ENCODE results near the gene SLC35C1.
"Not testable (repeated sequence)": the region's sequence is repeated elsewhere in the genome, so short reads cannot be mapped to it uniquely, and the experiment has no call there.

Gene SLC35C1

GRCh38 chr11:45812581-45813548 lies 7.9 kb downstream of the SLC35C1 start:
- peak overlapping the region; percentile 60 for H3K27ac Mint-ChIP-seq
- H3K9me3 Mint-ChIP-seq: no peaks in the 10 kb centered on the region
- peaks cover 27% of the 10 kb centered on the region for H3K36me3 Mint-ChIP-seq
- no peak for ATAC-seq
- no peak overlapping the region for H3K4me3 Mint-ChIP-seq
- H3K4me1 Mint-ChIP-seq: peaks cover 29% of the 10 kb centered on the region
- no peak for DNase-seq (ENCODE audit: low spot score in 2 of 2)

DNA sequence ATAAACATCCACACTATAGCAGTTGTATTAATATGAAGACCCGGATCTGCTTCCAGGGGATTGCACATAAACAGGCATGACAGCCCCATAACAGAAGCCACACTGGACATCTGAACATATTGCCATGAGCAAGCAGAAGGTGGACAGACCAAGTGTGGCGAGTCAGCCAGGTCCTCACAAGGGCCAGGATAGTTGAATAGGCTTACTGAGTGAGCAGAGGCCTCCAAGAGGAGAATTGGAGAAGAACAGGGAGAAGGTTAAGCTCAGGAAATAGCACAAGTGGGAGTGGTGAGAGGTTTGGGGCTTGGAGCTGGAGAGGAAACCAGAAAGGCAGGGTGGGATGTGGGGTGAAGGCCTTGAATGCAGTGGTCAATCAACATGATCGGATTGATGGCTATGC lies 10.8 kb downstream of the SLC35C1 start:
- ATAC-seq (no peak), DNase-seq (ENCODE audit: low spot score in 2 of 2) (no peak)
- H3K4me1 Mint-ChIP-seq: peaks cover 2% of the 10 kb centered on the region
- peaks cover 18% of the 10 kb centered on the region for H3K36me3 Mint-ChIP-seq
- no peak overlapping the region for H3K27ac Mint-ChIP-seq
- no peak overlapping the region for H3K4me3 Mint-ChIP-seq
- H3K9me3 Mint-ChIP-seq: no peaks in the 10 kb centered on the region

DNA sequence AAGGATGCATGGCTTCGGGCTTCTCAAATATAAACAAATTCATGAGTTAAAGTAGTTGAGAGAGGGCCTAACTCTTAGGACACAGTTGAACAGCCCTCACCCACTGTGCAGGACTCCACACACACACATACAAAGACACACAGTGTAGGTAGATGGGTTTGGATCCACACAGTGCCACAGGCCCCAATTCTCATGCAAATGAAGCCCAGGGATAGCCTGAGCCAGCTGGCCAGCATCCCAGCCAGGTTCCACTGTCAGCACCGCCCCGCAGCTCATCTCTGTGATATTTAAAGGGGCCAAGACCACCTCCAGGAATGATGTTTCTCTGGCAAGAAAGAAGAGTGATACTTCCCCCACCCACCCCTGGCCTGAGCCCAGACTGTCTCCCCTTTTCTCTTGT lies 11.7 kb downstream of the SLC35C1 start:
- no peak overlapping the region for H3K4me3 Mint-ChIP-seq
- H3K9me3 Mint-ChIP-seq: no peaks in the 10 kb centered on the region
- no peak for DNase-seq (ENCODE audit: low spot score in 2 of 2)
- no peaks in the 10 kb centered on the region for H3K4me1 Mint-ChIP-seq
- no peak overlapping the region for H3K27ac Mint-ChIP-seq
- no peak for ATAC-seq
- peaks cover 12% of the 10 kb centered on the region for H3K36me3 Mint-ChIP-seq

- DNase-seq (ENCODE audit: low spot score in 2 of 2) (no peak), ATAC-seq (no peak)
- Mint-ChIP-seq H3K4me1 (no peaks in the 10 kb centered on the region), H3K36me3 (peaks cover 7% of the 10 kb centered on the region), H3K27ac (peak overlapping the region; percentile 9), H3K9me3 (no peaks in the 10 kb centered on the region), H3K4me3 (no peak overlapping the region)
These were observed 12.2 kb downstream of the SLC35C1 start for GRCh38 chr11:45817191-45817590.

- Mint-ChIP-seq H3K9me3 (no peaks in the 10 kb centered on the region), H3K27ac (no peak overlapping the region), H3K4me1 (peaks cover 4% of the 10 kb centered on the region), H3K36me3 (no peaks in the 10 kb centered on the region), H3K4me3 (no peak overlapping the region)
- no peak for DNase-seq (ENCODE audit: low spot score in 2 of 2)
- no peak for ATAC-seq
These were observed 14.1 kb downstream of the SLC35C1 start for GRCh38 chr11:45818961-45819605.

DNA sequence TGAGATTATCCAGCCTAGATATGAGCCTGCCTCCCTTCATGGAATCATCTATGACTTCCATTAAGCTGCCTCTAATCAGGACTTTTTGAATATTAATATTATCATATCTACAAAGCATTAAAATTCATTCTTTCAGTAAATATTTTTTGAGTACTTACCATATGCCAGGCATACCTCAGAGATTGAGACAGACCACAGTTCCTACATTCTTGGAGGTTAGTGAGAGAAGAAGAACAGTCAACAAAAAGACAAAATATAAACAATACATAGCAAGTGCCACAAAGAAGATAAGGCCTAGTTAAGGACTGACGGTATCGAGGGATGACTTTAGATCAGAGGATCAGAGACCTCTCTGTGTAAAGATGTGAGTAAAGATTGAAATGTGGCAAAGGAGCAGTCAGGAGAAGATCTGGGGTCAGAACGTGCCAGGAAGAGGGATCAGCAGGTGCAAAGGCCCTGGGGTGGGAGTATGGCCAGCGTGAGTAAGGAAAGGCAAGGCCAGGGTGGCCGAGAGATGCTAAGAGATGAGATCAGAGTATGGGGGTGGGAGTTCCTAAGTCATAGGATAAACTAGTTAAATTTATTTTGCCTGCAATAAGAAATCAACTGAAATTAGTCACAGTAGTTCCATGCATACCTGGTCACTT lies 15.4 kb downstream of the SLC35C1 start:
- H3K36me3 Mint-ChIP-seq: no peaks in the 10 kb centered on the region
- ATAC-seq: no peak
- DNase-seq (ENCODE audit: low spot score in 2 of 2): no peak
- H3K4me3 Mint-ChIP-seq: no peak overlapping the region
- no peaks in the 10 kb centered on the region for H3K9me3 Mint-ChIP-seq
- peaks cover 4% of the 10 kb centered on the region for H3K4me1 Mint-ChIP-seq
- H3K27ac Mint-ChIP-seq: no peak overlapping the region

- not testable (repeated sequence) for H3K36me3 Mint-ChIP-seq; H3K4me3 Mint-ChIP-seq; DNase-seq (ENCODE audit: low spot score in 2 of 2); H3K4me1 Mint-ChIP-seq; H3K9me3 Mint-ChIP-seq; ATAC-seq; H3K27ac Mint-ChIP-seq
These were observed 21.5 kb downstream of the SLC35C1 start for GRCh38 chr11:45826492-45826891.

DNA sequence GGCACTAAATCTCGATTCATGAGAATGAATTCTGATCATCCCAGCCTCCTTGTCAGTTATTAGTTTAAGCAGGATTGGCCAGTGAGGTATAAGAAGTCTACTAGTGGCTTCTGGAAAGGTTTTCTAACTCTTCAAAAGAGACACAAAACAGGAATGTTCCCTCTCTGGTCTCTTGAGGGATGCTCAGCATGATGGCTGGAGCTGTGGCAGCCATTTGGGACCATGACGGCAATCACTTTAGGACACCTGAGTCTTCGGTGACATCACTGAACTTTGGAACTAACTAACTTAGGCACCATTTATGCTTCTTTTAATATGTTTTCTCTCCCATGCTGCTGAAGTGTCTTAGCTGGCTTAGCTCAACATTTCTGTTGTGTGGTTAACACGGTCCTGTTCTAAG lies 22.2 kb downstream of the SLC35C1 start:
- no peak for ATAC-seq
- Mint-ChIP-seq H3K4me1 (peaks cover 4% of the 10 kb centered on the region), H3K9me3 (no peaks in the 10 kb centered on the region), H3K36me3 (no peaks in the 10 kb centered on the region), H3K4me3 (no peak overlapping the region), H3K27ac (no peak overlapping the region)
- DNase-seq (ENCODE audit: low spot score in 2 of 2): no peak

GRCh38 chr11:45828996-45829395 lies 24.0 kb downstream of the SLC35C1 start:
- H3K4me3 Mint-ChIP-seq: no peak overlapping the region
- H3K9me3 Mint-ChIP-seq: no peaks in the 10 kb centered on the region
- no peak for DNase-seq (ENCODE audit: low spot score in 2 of 2)
- H3K4me1 Mint-ChIP-seq: peaks cover 5% of the 10 kb centered on the region
- ATAC-seq: no peak
- H3K36me3 Mint-ChIP-seq: no peaks in the 10 kb centered on the region
- H3K27ac Mint-ChIP-seq: no peak overlapping the region

GRCh38 chr11:45830596-45830995 lies 25.6 kb downstream of the SLC35C1 start:
- no peak for ATAC-seq
- Mint-ChIP-seq H3K4me1 (peaks cover 12% of the 10 kb centered on the region), H3K9me3 (no peaks in the 10 kb centered on the region), H3K27ac (no peak overlapping the region), H3K36me3 (no peaks in the 10 kb centered on the region), H3K4me3 (no peak overlapping the region)
- no peak for DNase-seq (ENCODE audit: low spot score in 2 of 2)

DNA sequence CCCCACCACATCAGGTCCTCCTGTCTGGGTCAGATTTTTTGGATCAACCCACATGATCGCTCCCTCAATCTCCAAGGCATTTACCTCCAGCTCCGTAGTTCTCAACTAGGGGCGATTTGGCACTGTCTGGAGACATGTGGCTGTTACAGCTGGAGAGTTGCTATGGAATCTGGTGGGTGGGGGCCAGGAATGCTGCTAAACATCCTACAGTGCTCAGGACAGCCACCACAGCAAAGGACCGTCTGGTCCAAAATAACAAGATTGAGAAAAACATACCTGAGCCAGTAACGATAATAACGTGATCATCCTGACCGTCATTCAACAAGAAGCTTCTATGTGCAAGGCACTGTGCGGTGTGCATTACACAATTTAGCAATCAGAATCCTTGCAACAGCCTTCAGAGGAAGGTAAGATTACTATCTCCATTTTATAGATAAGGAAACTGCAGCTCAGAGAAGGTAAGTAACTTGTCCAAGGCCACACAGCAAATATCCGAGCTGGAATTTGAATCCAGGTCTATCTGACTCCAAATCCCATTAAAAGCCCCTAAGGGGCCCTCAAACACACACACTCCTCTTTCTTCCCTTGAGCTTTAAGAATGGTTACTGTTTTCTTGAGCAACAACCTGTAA lies 28.0 kb downstream of the SLC35C1 start:
- H3K4me1 Mint-ChIP-seq: peaks cover 12% of the 10 kb centered on the region
- H3K4me3 Mint-ChIP-seq: no peak overlapping the region
- no peak for ATAC-seq

DNA sequence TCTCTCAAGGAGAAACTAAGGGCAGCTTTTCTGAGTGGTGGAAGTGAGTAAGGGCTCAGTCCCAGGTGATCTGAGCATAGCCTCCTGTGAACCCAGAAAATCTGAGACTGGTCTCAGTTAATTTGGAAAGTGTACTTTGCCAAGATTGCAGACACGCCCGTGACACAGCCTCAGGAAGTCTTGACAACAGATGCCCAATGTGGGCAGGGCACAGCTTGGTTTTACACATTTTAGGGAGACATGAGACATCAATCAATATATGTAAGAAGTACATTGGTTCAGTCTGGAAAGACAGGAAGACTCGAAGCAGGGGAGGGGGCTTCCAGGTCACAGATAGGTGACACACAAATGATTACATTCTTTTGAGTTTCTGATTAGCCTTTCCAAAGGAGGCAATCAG lies 28.8 kb downstream of the SLC35C1 start:
- H3K27ac Mint-ChIP-seq: peak overlapping the region; percentile 65
- H3K9me3 Mint-ChIP-seq: no peaks in the 10 kb centered on the region
- ATAC-seq: no peak
- DNase-seq (ENCODE audit: low spot score in 2 of 2): no peak
- no peaks in the 10 kb centered on the region for H3K36me3 Mint-ChIP-seq
- peaks cover 12% of the 10 kb centered on the region for H3K4me1 Mint-ChIP-seq
- H3K4me3 Mint-ChIP-seq: peak overlapping the region; percentile 49

More for the DNA sequence above, 28.0 kb downstream of the SLC35C1 start:
- no peak for DNase-seq (ENCODE audit: low spot score in 2 of 2)
- Mint-ChIP-seq H3K36me3 (no peaks in the 10 kb centered on the region), H3K27ac (no peak overlapping the region), H3K9me3 (no peaks in the 10 kb centered on the region)

GRCh38 chr11:45834298-45834756 lies 29.4 kb downstream of the SLC35C1 start:
- peak overlapping the region; percentile 65 for H3K27ac Mint-ChIP-seq
- H3K4me3 Mint-ChIP-seq: peak overlapping the region; percentile 49
- no peaks in the 10 kb centered on the region for H3K36me3 Mint-ChIP-seq
- DNase-seq (ENCODE audit: low spot score in 2 of 2) (peak; percentile 10 to 70), ATAC-seq (peak; percentile 87)
- H3K9me3 Mint-ChIP-seq: no peaks in the 10 kb centered on the region
- peaks cover 12% of the 10 kb centered on the region for H3K4me1 Mint-ChIP-seq

DNA sequence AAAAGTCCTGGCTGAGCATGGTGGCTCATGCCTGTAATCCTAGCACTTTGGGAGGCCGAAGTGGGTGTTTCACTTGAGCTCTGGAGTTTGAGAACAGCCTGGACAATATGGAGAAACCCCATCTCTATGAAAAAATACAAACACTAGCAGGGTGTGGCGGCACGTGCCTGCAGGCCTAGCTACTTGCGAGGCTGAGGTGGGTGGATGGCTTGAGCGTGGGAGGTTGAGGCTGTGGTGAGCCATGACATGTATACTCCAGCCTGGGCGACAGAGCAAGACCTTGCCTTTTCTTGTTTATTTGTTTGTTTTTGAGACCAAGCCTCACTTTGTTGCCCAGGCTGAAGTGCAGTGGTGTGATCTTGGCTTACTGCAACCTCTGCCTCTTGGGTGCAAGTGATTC lies 34.3 kb downstream of the SLC35C1 start:
- H3K36me3 Mint-ChIP-seq: no peaks in the 10 kb centered on the region
- no peak overlapping the region for H3K27ac Mint-ChIP-seq
- ATAC-seq (no peak), DNase-seq (ENCODE audit: low spot score in 2 of 2) (no peak)
- H3K4me1 Mint-ChIP-seq: peaks cover 17% of the 10 kb centered on the region
- H3K4me3 Mint-ChIP-seq: no peak overlapping the region
- no peaks in the 10 kb centered on the region for H3K9me3 Mint-ChIP-seq

DNA sequence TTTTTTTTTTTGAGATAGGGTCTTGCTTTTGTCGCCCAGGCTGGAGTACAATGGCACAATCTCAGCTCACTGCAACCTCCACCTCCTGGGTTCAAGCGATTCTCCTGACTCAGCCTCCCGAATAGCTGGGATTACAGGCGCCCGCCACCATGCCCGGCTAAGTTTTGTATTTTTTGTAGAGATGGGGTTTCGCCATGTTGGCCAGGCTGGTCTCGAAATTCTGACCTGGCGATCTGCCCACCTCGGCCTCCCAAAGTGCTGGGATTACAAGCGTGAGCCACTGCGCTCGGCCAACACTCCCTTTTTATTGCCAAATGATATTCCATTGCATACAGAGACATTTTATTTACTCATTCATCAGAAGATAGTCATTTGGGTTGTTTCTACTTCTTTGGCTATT lies 35.3 kb downstream of the SLC35C1 start:
- H3K4me1 Mint-ChIP-seq: peaks cover 12% of the 10 kb centered on the region
- H3K9me3 Mint-ChIP-seq; ATAC-seq; DNase-seq (ENCODE audit: low spot score in 2 of 2); H3K4me3 Mint-ChIP-seq; H3K27ac Mint-ChIP-seq; H3K36me3 Mint-ChIP-seq: not testable (repeated sequence)
